ENCODE data around the gene PFN3.

The PFN3 gene

GRCh38 chr5:177399997-177400868 lies at the start of gene PFN3:
Gene PFN3, minus strand, starts transcription at chr5:177400661. Its CDS starts 85 bp downstream, at chr5:177400576.
- DNase-seq = no peak

- no peak for DNase-seq
Observed at GRCh38 chr5:177449140-177450061, 48.9 kb upstream of the PFN3 start.

- DNase-seq = no peak
Observed at GRCh38 chr5:177448244-177448950, 47.9 kb upstream of the PFN3 start.

GRCh38 chr5:177447611-177448243 lies 47.3 kb upstream of the PFN3 start:
- no peak for DNase-seq

- DNase-seq = peak; percentile 87
Observed at GRCh38 chr5:177447066-177447610, 46.7 kb upstream of the PFN3 start.

- peak; percentile 80 for DNase-seq
Observed at GRCh38 chr5:177446200-177447065, 46.0 kb upstream of the PFN3 start, which contains the start of gene PRR7. Gene PRR7, plus strand, starts transcription at chr5:177446814. Its CDS starts 8,254 bp downstream, at chr5:177455068.

- no peak for DNase-seq
Observed at GRCh38 chr5:177445917-177446199, 45.4 kb upstream of the PFN3 start.

GRCh38 chr5:177445052-177445916 lies 44.8 kb upstream of the PFN3 start:
- peak; percentile 59 for DNase-seq

- peak; percentile 66 for DNase-seq
Observed at GRCh38 chr5:177444106-177445051, 43.9 kb upstream of the PFN3 start.

- DNase-seq = no peak
Observed at GRCh38 chr5:177443144-177443983, 42.9 kb upstream of the PFN3 start.

- no peak for DNase-seq
Observed at GRCh38 chr5:177442066-177442826, 41.8 kb upstream of the PFN3 start.

GRCh38 chr5:177440990-177441780 lies 40.7 kb upstream of the PFN3 start:
- DNase-seq = no peak

GRCh38 chr5:177440211-177440989 lies 39.9 kb upstream of the PFN3 start:
- DNase-seq = peak; percentile 79

- no peak for DNase-seq
Observed at GRCh38 chr5:177439518-177440053, 39.1 kb upstream of the PFN3 start.

- DNase-seq = no peak
Observed at GRCh38 chr5:177438468-177438867, 38.0 kb upstream of the PFN3 start.

Data from CD4-positive, alpha-beta T cell treated with Interleukin-21 for 1 hour (primary cell).